HG03066 (cell line): ENCODE data around the gene ZNF300.
"Not testable (repeated sequence)": the region's sequence is repeated elsewhere in the genome, so short reads cannot be mapped to it uniquely, and the experiment has no call there.

Experiments
- ATAC-seq: cut with Tn5 transposase; IDR thresholded peaks from one replicate; pipeline ENCODE4 v1.9.1; 2021; ENCODE audit warnings: low read depth; ENCODE audit not compliant: unreplicated experiment

Gene ZNF300

GRCh38 chr5:150846308-150846653, 58.5 kb downstream of the ZNF300 start, which contains the start of gene IRGM:
TSS of gene IRGM (plus strand) at chr5:150846521. CDS start at chr5:150848124, 1,603 bp downstream.
- ATAC-seq, result not testable (repeated sequence)

- ATAC-seq, result not testable (repeated sequence)
These were observed 59.5 kb downstream of the ZNF300 start for GRCh38 chr5:150845185-150845859.
